RWPE2 (cell line): ENCODE results near the gene NMBR.

Experiments used
- ATAC-seq: fragments of 200-7000 bp; cut with Tn5 transposase; 3 replicates; pipeline ENCODE4 v1.9.1; 2021; ENCODE audit warnings: low read depth
- DNase-seq: peaks from one replicate; pipeline ENCODE4 v3.0.0-alpha.2; 2020; ENCODE audit warnings: low spot score
- H3K27ac ChIP-seq: fragments of 450-650 bp; 2 replicates; pipeline ENCODE4 v1.5.1; 2017; ENCODE audit warnings: mild to moderate bottlenecking; ENCODE audit not compliant: poor library complexity, severe bottlenecking
- H3K27me3 ChIP-seq: fragments of 250-450 bp; sonication (Bioruptor Pico); 2 replicates; pipeline ENCODE4 v1.5.1; 2021; ENCODE audit warnings: mild to moderate bottlenecking, moderate library complexity; ENCODE audit not compliant: insufficient read depth, poor library complexity, severe bottlenecking
- H3K36me3 ChIP-seq: fragments of 250-450 bp; sonication (Bioruptor Pico); 2 replicates; pipeline ENCODE4 v1.5.1; 2020; ENCODE audit warnings: low read depth, mild to moderate bottlenecking, moderate library complexity
- H3K4me1 ChIP-seq: fragments of 250-450 bp; sonication (Bioruptor Pico); 2 replicates; pipeline ENCODE4 v1.5.1; 2021; ENCODE audit warnings: mild to moderate bottlenecking, moderate library complexity; ENCODE audit not compliant: insufficient read depth, poor library complexity, severe bottlenecking
- H3K4me3 ChIP-seq: fragments of 250-450 bp; sonication (Bioruptor Pico); 2 replicates; pipeline ENCODE4 v1.5.1; 2021; ENCODE audit warnings: mild to moderate bottlenecking, moderate library complexity; ENCODE audit not compliant: severe bottlenecking
- H3K9me3 ChIP-seq: fragments of 250-450 bp; sonication (Bioruptor Pico); 2 replicates; pipeline ENCODE4 v1.5.1; 2021; ENCODE audit warnings: mild to moderate bottlenecking, moderate library complexity; ENCODE audit not compliant: severe bottlenecking
- TF ChIP-seq, protein P1 (sequence below): fragments of 450-650 bp; IDR thresholded peaks from one replicate; pipeline ENCODE4 v1.5.1; 2017; ENCODE audit warnings: mild to moderate bottlenecking, moderate library complexity; ENCODE audit not compliant: poor library complexity, severe bottlenecking

The NMBR gene

GRCh38 chr6:142026471-142026870 lies 120.5 kb downstream of the NMBR start:
- Histone ChIP-seq H3K27ac (no peak overlapping the region), H3K36me3 (no peaks in the 10 kb centered on the region), H3K4me3 (no peak overlapping the region), H3K9me3 (no peaks in the 10 kb centered on the region), H3K27me3 (no peaks in the 10 kb centered on the region), H3K4me1 (no peaks in the 10 kb centered on the region)
- DNase-seq (no peak), ATAC-seq (peak; percentile 42; the same call in 1 of the 3 replicates)
- TF ChIP-seq, protein P1, sequence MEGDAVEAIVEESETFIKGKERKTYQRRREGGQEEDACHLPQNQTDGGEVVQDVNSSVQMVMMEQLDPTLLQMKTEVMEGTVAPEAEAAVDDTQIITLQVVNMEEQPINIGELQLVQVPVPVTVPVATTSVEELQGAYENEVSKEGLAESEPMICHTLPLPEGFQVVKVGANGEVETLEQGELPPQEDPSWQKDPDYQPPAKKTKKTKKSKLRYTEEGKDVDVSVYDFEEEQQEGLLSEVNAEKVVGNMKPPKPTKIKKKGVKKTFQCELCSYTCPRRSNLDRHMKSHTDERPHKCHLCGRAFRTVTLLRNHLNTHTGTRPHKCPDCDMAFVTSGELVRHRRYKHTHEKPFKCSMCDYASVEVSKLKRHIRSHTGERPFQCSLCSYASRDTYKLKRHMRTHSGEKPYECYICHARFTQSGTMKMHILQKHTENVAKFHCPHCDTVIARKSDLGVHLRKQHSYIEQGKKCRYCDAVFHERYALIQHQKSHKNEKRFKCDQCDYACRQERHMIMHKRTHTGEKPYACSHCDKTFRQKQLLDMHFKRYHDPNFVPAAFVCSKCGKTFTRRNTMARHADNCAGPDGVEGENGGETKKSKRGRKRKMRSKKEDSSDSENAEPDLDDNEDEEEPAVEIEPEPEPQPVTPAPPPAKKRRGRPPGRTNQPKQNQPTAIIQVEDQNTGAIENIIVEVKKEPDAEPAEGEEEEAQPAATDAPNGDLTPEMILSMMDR, result no peak
